Heart right ventricle (tissue), 16 donors: Measurements from ENCODE around the gene NAV3. TPM values are rescaled to one million over a fixed set of nuclear protein-coding genes. Genes with fewer than 3 reads are reported as not detected.
"Not testable (repeated sequence)": the region's sequence is repeated elsewhere in the genome, so short reads cannot be mapped to it uniquely, and the experiment has no call there.

Source experiments
- ATAC-seq, 8 donors: fragments of 200-7000 bp; cut with Tn5 transposase; one replicate each; pipeline ENCODE4 v1.9.1; 2020; ENCODE audit warnings: mild to moderate bottlenecking in 8 of 8, moderate library complexity in 8 of 8, moderate number of reproducible peaks in 1 of 8
- DNase-seq, 2 donors: peaks; one replicate each; pipeline ENCODE4 v3.0.0-alpha.2; 2020
- H3K27ac ChIP-seq, 10 donors: fragments of 200-600 bp; sonication (generic) in 2 of 10; one replicate each; pipeline versions ENCODE4 v1.5.0 to v1.8.0; 2020 to 2022; ENCODE audit warnings: mild to moderate bottlenecking in 3 of 10
- H3K27me3 ChIP-seq, 7 donors: fragments of 200-600 bp; one replicate each; pipeline ENCODE4 v1.8.0; 2021 to 2022; ENCODE audit warnings: mild to moderate bottlenecking in 2 of 7
- H3K36me3 ChIP-seq, 9 donors: fragments of 200-600 bp; sonication (generic) in 1 of 9; one replicate each; pipeline versions ENCODE4 v1.5.0 to v1.8.0; 2020 to 2022; ENCODE audit warnings: mild to moderate bottlenecking in 2 of 9
- H3K4me1 ChIP-seq, 9 donors: fragments of 200-600 bp; sonication (generic) in 1 of 9; one replicate each; pipeline versions ENCODE4 v1.5.0 to v1.8.0; 2020 to 2022; ENCODE audit warnings: mild to moderate bottlenecking in 4 of 9
- H3K4me3 ChIP-seq, 10 donors: fragments of 200-600 bp; sonication (generic) in 2 of 10; one replicate each; pipeline versions ENCODE4 v1.5.0 to v1.8.0; 2020 to 2022; ENCODE audit warnings: mild to moderate bottlenecking in 7 of 10, moderate library complexity in 2 of 10
- H3K9me3 ChIP-seq, 11 donors: fragments of 200-600 bp in 10 of 11; sonication (generic) in 2 of 11; one replicate each; pipeline versions ENCODE4 v1.5.0 to v1.8.0; 2013 to 2022; ENCODE audit warnings: mild to moderate bottlenecking in 2 of 11, control low read depth in 1 of 11, moderate library complexity in 1 of 11
- CTCF ChIP-seq, 9 donors: fragments of 200-600 bp; sonication (generic) in 2 of 9; IDR thresholded peaks; one replicate each; pipeline versions ENCODE4 v1.5.0 to v1.8.0; 2021 to 2022; ENCODE audit warnings: antibody characterized with exemption in 9 of 9, mild to moderate bottlenecking in 5 of 9, moderate library complexity in 1 of 9
- WGBS, 2 donors: extraction: QIAGEN DNeasy Blood & Tissue Kit; methylation state at CpG; one replicate each; pipeline ENCODE4 v1.1.7; 2013; ENCODE audit warnings: inconsistent platforms in 1 of 2; 5-methylcytosine and 5-hydroxymethylcytosine counted together
- intact Hi-C, 10 donors: fragments of 100-400 bp; cut with DNase I; formaldehyde crosslinking; loops; one replicate each; pipeline versions ENCODE4 v1.11.1 to v1.14.2; 2022
- polyA plus RNA-seq, 2 donors: library from polyadenylated mRNA; stranded (reverse); fragments of 200-250 nt; gene quantifications; one replicate each; pipeline ENCODE4 v1.2.3, GENCODE V29; 2013
- total RNA-seq, 10 donors: library from RNA; stranded (reverse); fragmentation: NEBNext Ultra II Directional in 3 of 10; extraction: Animal tissue kit (Norgen Biotek cat#: 25700) in 3 of 10; gene quantifications; one replicate each; pipeline versions ENCODE4 v1.2.1 to v1.2.4, GENCODE V29; 2021 to 2023
- donor health status: Arrhythmogenic right ventricular cardiomyopathy.
- donor health status: ischemic (EF 13 %, LVEDD 7.1; RV severe dilation, severe dysfunction).
- donor health status: healthy with polysubstance abuse.
- donor health status: DM: no; HTN: yes; CAD: no.
- donor health status: DM: no; HTN: no; CAD: no.
- donor health status: ischemic (EF 25% LVEDD 6.9; RV normal size, moderate dysfunction).
- donor health status: ischemic (EF 25% LVEDD 5.7; RV mildly dilated, moderate dysfunction).
- donor health status: healthy.
- donor health status: DM: yes; HTN: yes; CAD: no.
- donor health status: Ischemic cardiomyopathy.
- donor health status: ischemic (EF 35%, LVEDD 5.7; RV mildly dilated, moderate dysfunction).
- donor health status: nonischemic (EF 11% LVEDD 7.7; RV severe dilation, severe dysfunction).
- donor health status: DM: yes; HTN: yes; CAD: no.
- donor health status: PGD.
- donor health status: ischemic (EF 29% LVEDD 5.4; RV normal size, mild dysfunction).
- donor health status: nonischemic (EF 23%, LVEDD 6.1; RV moderate dilation, normal function).

Gene NAV3
- total and polyA plus RNA-seq, 12 donors: 0.91 to 7.6 (median 4.6) TPM

DNA sequence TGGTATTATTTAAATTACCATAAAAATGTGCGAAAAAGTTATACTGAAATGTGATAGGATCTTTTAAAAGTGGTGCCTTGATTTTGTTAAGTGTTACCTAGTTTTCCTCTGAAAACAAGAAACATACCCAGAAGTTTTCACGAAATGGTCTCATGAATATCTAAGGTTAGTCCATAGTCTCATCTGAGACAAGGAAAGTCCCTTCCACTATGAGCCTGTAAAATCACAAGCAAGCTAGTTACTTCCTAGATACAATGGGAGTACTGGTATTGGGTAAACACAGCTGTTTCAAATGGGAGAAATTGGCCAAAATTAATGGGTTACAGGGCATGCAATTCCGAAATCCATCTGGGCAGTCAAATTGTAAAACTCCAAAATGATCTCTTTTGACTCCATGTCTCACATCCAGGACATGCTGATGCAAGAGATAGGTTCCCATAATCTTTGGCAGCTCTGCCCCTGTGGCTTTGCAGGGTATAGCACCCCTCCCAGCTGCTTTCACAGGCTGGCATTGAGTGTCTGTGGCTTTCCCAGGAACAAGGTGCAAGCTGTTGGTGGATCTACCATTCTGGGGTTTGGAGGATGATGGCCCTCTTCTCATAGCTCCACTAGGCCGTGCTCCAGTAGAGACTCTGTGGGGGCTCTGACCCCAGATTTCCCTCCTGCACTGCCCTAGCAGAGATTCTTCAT is 271.4 kb downstream of the NAV3 start:
- DNase-seq (no peak), ATAC-seq (no peak)
- TF ChIP-seq CTCF (IDR thresholded peaks at IDR 0.05): no peak
- H3K27ac ChIP-seq: no peak overlapping the region
- H3K4me3 ChIP-seq: no peak overlapping the region
- no peaks in the 10 kb centered on the region for H3K27me3 ChIP-seq
- H3K9me3 ChIP-seq: no peaks in the 10 kb centered on the region
- H3K4me1 ChIP-seq: no peaks in the 10 kb centered on the region
- intact Hi-C loops: no loop called here
- H3K36me3 ChIP-seq: no peaks in the 10 kb centered on the region
- WGBS, 2 donors: 74 to 83% methylated on average over 4 of the region's 4 CpGs

- 93 to 94% methylated on average over 2 of the region's 2 CpGs for WGBS, 2 donors
- H3K4me3 ChIP-seq, H3K36me3 ChIP-seq, ATAC-seq, H3K9me3 ChIP-seq, H3K27ac ChIP-seq, H3K4me1 ChIP-seq, H3K27me3 ChIP-seq, DNase-seq, intact Hi-C loops: not testable (repeated sequence)
These were observed 272.1 kb downstream of the NAV3 start for GRCh38 chr12:78102801-78103200.

GRCh38 chr12:78115889-78116288 is 285.2 kb downstream of the NAV3 start:
- DNase-seq (no peak), ATAC-seq (no peak)
- Histone ChIP-seq H3K4me3 (no peak overlapping the region), H3K36me3 (peaks cover 0 to 17% (median 0%) of the 10 kb centered on the region in 9 donors), H3K9me3 (peaks cover 0 to 28% (median 7%) of the 10 kb centered on the region in 11 donors), H3K4me1 (no peaks in the 10 kb centered on the region), H3K27ac (no peak overlapping the region), H3K27me3 (no peaks in the 10 kb centered on the region)
- intact Hi-C loops: loop anchor here in 1 of 10 donors (5.0 kb wide), 1 partner anchor 119 kb away; no protein-coding TSS in a partner anchor
- WGBS, 2 donors: 88% methylated on average over 1 of the region's 1 CpG
- TF ChIP-seq CTCF (IDR thresholded peaks at IDR 0.05): no peak

GRCh38 chr12:78118036-78118435 is 287.3 kb downstream of the NAV3 start:
- ATAC-seq (no peak), DNase-seq (no peak)
- WGBS, 2 donors: 77 to 84% methylated on average over 6 of the region's 6 CpGs
- Histone ChIP-seq H3K9me3 (peaks cover 0 to 15% (median under 1%) of the 10 kb centered on the region in 11 donors), H3K27me3 (no peaks in the 10 kb centered on the region), H3K4me3 (no peak overlapping the region), H3K36me3 (peaks cover 0 to 17% (median 0%) of the 10 kb centered on the region in 9 donors), H3K4me1 (no peaks in the 10 kb centered on the region), H3K27ac (no peak overlapping the region)
- TF ChIP-seq CTCF (IDR thresholded peaks at IDR 0.05): no peak
- intact Hi-C loops: loop anchor here in 1 of 10 donors (5.0 kb wide), 1 partner anchor 121 kb away; no protein-coding TSS in a partner anchor

- TF ChIP-seq CTCF (IDR thresholded peaks at IDR 0.05): no peak
These were observed 287.8 kb downstream of the NAV3 start for GRCh38 chr12:78118486-78118885.

More at GRCh38 chr12:78118486-78118885, 287.8 kb downstream of the NAV3 start:
- intact Hi-C loops: loop anchor here in 1 of 10 donors (5.0 kb wide), 1 partner anchor 121 kb away; no protein-coding TSS in a partner anchor
- DNase-seq: no peak
- Histone ChIP-seq H3K4me1 (no peaks in the 10 kb centered on the region), H3K27ac (no peak overlapping the region), H3K36me3 (peaks cover 0 to 17% (median 0%) of the 10 kb centered on the region in 9 donors), H3K4me3 (no peak overlapping the region), H3K27me3 (no peaks in the 10 kb centered on the region), H3K9me3 (peaks cover 0 to 11% (median 0%) of the 10 kb centered on the region in 11 donors)
- no peak for ATAC-seq
- WGBS, 2 donors: 91 to 95% methylated on average over 2 of the region's 2 CpGs
